A549 treated with RU486 at 1 μM for 4 hours (cell line): ENCODE measurements around the gene MRGPRX1. TPM values are rescaled to one million over a fixed set of nuclear protein-coding genes. Genes with fewer than 3 reads are reported as not detected.

ENCODE experiments used
- total RNA-seq: library from RNA; stranded (reverse); fragments of 200-300 nt; extraction: Qiagen RNA extraction; gene quantifications from 5 replicates; pipeline ENCODE4 v1.2.3, GENCODE V29; 2022; ENCODE audit warnings: low read depth

MRGPRX1 gene
- total RNA-seq: not detected in 5 replicates

GRCh38 chr11:18939314-18939713, at the start of gene MRGPRX1:
TSS of gene MRGPRX1 (minus strand) at chr11:18939414. CDS start at chr11:18934784, 4,630 bp downstream.

Other genes with a start within 250 kb of the MRGPRX1 start
- 0.29 to 0.54 TPM (median 0.42 TPM) in 5 replicates for gene TMEM86A, start 240.6 kb downstream of the MRGPRX1 start, total RNA-seq
- gene IGSF22, start 213.2 kb downstream of the MRGPRX1 start, total RNA-seq: not detected in 5 replicates
- not detected in 5 replicates for gene PTPN5, start 147.6 kb downstream of the MRGPRX1 start, total RNA-seq
- gene MRGPRX2, start 121.3 kb upstream of the MRGPRX1 start, total RNA-seq: not detected in 5 replicates
- 11.7 to 18.1 TPM (median 17.2 TPM) in 5 replicates for gene ZDHHC13, start 177.8 kb upstream of the MRGPRX1 start, total RNA-seq